ENCODE data around the gene P4HA2. TPM values are rescaled to one million over a fixed set of nuclear protein-coding genes. Genes with fewer than 3 reads are reported as not detected.
A peak's percentile ranks its signal among the peaks of the same experiment; 100 is the strongest.

Gene P4HA2
- total RNA-seq, 1 donor from 2014 or later: 68.7 TPM

DNA sequence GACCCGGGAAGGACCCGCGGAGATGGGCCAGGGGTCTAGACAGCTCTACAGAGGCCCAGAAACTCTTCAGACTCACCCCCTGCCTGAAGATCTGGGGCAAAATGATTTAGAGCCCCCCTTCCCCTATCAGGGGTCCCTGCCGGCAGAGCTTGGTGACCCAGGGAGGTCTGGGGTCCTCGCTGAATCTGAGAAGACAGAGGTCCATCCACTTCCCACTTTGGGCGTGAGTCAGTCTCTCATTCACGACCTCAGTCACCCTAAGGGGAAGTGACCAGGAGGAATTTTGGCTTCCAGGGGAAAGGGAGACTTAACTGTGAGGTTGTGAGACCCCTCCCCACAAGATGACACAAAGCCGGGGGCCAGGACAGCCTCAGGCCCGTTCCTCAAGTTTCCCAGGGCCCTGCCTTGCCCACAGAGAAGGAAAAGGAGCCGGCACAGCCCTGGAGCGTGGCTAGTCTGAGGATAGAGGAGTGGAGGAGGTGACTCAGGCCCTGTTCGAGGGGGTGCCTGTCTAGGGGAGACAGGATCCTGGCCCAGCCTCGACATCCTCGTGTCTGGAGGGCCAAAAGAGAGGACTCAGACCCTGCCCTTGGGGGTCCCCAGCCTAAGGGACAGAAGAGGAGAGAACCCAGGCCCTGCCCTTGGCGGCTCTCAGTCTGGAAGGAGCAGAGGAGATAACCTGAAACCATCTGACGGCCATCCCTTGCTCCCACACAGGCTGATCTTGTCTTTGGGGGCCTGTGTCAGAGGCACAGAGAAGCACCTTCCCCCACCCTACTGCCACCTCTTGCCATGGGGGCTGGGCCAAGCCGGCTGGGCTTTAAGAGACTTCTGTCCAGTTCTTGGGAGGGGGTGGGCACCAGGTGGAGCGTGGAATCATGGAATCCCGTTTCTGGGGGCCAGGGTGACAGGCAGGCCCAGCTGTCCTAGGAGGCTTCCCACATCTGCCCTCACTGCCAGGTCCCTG is 30.7 kb upstream of the P4HA2 start:
- Mint-ChIP-seq H3K4me3 (peak overlapping the region; percentile 73), H3K27ac (peak overlapping the region; percentile 93), H3K36me3 (peaks cover 8% of the 10 kb centered on the region), H3K4me1 (peaks cover 38% of the 10 kb centered on the region), H3K27me3 (ENCODE audit: low read depth) (no peaks in the 10 kb centered on the region), H3K9me3 (no peaks in the 10 kb centered on the region)
- no peak for TF ChIP-seq CTCF (IDR thresholded peaks at IDR 0.05; ENCODE audit: unreplicated experiment)
- DNase-seq (ENCODE audit: low spot score in 2 of 2, unreplicated experiment in 2 of 2): peak in 1 of 2 experiments; percentile 43

DNA sequence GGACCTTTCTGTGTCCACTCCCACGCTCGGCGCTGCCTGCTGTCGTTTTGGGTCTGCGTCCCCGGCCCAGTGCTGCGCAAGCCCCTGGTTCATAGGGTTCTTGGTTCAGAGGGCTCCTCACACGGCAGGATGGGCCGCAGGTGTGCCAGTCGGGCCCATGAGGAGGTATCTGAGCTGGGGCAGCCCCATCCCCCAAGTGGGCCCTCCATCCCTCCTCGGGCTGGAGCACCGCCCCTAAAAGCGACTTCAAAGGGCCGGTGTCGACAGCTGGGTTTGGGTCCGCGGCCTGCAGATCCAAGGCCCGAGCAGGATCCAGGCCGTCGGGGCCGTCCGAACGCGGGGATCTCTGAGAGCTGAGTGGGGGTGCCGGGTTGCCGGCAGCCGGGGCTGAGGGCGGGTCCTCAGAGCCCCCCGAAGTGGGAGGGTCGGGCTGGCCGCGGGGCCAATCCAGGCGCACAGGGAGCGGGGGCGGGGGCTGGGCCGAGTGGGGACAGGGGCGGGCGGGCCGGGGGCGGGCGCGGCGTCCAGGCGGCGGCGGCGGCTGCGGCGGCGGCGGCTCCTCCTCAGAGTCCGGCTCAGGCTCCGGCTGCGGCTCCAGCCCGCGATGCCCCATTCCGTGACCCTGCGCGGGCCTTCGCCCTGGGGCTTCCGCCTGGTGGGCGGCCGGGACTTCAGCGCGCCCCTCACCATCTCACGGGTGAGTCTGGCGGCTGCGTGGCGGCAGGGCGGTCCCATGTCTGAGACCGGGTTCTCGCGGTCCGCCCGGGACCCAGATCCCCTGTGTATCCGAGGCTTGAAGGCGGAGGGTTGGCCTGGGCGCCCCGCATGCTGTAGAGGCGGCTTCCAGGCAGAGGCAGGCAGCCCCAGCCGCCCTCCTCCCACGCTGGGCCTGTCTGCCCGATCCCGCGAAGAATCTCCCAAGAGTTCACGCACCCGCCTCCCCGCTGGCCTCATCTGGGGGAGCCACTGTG is 29.8 kb upstream of the P4HA2 start, which contains the start of gene PDLIM4:
TSS of gene PDLIM4 (plus strand) at position 566 of the 971 bp plus-strand sequence. CDS start at position 605, 39 bp downstream.
- Mint-ChIP-seq H3K4me1 (peaks cover 38% of the 10 kb centered on the region), H3K27ac (peak within 1 kb of the TSS; percentile 93)
- no peak for TF ChIP-seq CTCF (IDR thresholded peaks at IDR 0.05; ENCODE audit: unreplicated experiment)

DNA sequence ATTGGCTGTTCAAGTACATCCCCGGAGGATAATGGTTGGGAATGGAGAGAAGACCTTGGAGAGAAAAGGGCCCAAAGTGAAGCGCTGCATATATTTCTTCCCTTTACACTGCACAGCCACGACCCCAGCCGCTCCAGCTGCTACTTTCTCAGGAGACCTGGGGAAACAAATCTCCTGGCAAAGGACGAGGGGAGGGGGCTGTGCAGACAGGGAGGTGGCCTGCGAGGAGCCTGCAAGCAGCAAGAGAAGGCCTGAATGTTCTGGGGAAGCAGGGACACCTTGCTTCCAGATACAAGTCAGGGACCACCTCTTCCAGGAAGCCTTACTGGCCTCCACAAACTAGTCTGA is 29.1 kb upstream of the P4HA2 start:
- peak overlapping the region; percentile 66 for H3K27ac Mint-ChIP-seq
- DNase-seq (ENCODE audit: low spot score in 2 of 2, unreplicated experiment in 2 of 2): no peak

More for the DNA sequence above, 29.8 kb upstream of the P4HA2 start, which contains the start of gene PDLIM4:
- DNase-seq (ENCODE audit: low spot score in 2 of 2, unreplicated experiment in 2 of 2): peak; percentile 59 to 73
- H3K4me3 Mint-ChIP-seq: peak within 1 kb of the TSS; percentile 81
- H3K27me3 Mint-ChIP-seq (ENCODE audit: low read depth): no peaks in the 10 kb centered on the region
- peaks cover 8% of the 10 kb centered on the region for H3K36me3 Mint-ChIP-seq
- H3K9me3 Mint-ChIP-seq: no peaks in the 10 kb centered on the region

GRCh38 chr5:132256086-132256782 is 28.6 kb upstream of the P4HA2 start:
- DNase-seq (ENCODE audit: low spot score in 2 of 2, unreplicated experiment in 2 of 2): no peak

More for the DNA sequence above, 29.1 kb upstream of the P4HA2 start:
- Mint-ChIP-seq H3K36me3 (peaks cover 5% of the 10 kb centered on the region), H3K27me3 (ENCODE audit: low read depth) (no peaks in the 10 kb centered on the region), H3K9me3 (no peaks in the 10 kb centered on the region), H3K4me1 (peaks cover 34% of the 10 kb centered on the region), H3K4me3 (peak overlapping the region; percentile 81)
- no peak for TF ChIP-seq CTCF (IDR thresholded peaks at IDR 0.05; ENCODE audit: unreplicated experiment)

More at GRCh38 chr5:132256086-132256782, 28.6 kb upstream of the P4HA2 start:
- H3K36me3 Mint-ChIP-seq: peaks cover 4% of the 10 kb centered on the region
- peak overlapping the region; percentile 66 for H3K27ac Mint-ChIP-seq
- peak overlapping the region; percentile 81 for H3K4me3 Mint-ChIP-seq
- H3K9me3 Mint-ChIP-seq: no peaks in the 10 kb centered on the region
- no peaks in the 10 kb centered on the region for H3K27me3 Mint-ChIP-seq (ENCODE audit: low read depth)
- TF ChIP-seq CTCF (IDR thresholded peaks at IDR 0.05; ENCODE audit: unreplicated experiment): no peak
- peaks cover 32% of the 10 kb centered on the region for H3K4me1 Mint-ChIP-seq

Measured in mesothelial cell of epicardium (in vitro differentiated cells).